ENCODE data around the gene ZCCHC7. TPM values are rescaled to one million over a fixed set of nuclear protein-coding genes. Genes with fewer than 3 reads are reported as not detected.

The ZCCHC7 gene
- total RNA-seq, 1 donor from 2014 or later: 20.9 TPM

GRCh38 chr9:37167456-37168047 lies 47.2 kb downstream of the ZCCHC7 start:
- intact Hi-C loops (cut with DNase I): no loop called here
- ATAC-seq: no peak
- TF ChIP-seq CTCF (IDR thresholded peaks at IDR 0.05): no peak
- H3K36me3 ChIP-seq: no peaks in the 10 kb centered on the region
- no peak overlapping the region for H3K27ac ChIP-seq
- H3K27me3 ChIP-seq: no peaks in the 10 kb centered on the region
- no peak overlapping the region for H3K4me3 ChIP-seq
- H3K4me1 ChIP-seq: no peaks in the 10 kb centered on the region
- DNase-seq: no peak
- no peaks in the 10 kb centered on the region for H3K9me3 ChIP-seq

GRCh38 chr9:37172557-37172956 lies 52.2 kb downstream of the ZCCHC7 start:
- no peak overlapping the region for H3K4me3 ChIP-seq
- no peaks in the 10 kb centered on the region for H3K4me1 ChIP-seq
- no peaks in the 10 kb centered on the region for H3K9me3 ChIP-seq
- DNase-seq (no peak), ATAC-seq (no peak)
- H3K27me3 ChIP-seq: no peaks in the 10 kb centered on the region
- H3K27ac ChIP-seq: no peak overlapping the region
- no peak for TF ChIP-seq CTCF (IDR thresholded peaks at IDR 0.05)
- intact Hi-C loops (cut with DNase I): no loop called here
- H3K36me3 ChIP-seq: no peaks in the 10 kb centered on the region

DNA sequence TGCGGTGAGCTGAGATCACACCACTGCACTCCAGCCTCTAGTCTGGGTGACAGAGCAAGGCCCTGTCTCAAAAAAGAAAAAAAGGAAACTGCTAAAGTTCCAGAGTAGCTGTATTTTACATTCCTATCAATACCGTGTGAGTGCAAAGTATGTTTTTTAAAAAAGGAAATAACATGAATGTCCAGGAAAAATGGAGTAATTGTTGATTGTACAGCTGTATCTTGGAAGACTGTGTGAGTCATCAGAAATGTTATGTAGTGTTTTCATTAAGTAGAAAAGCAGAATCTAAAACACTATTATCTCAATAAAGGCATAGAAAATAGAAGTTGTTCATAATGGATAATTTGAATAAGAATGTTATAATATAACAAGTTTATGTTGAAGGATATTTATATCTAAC lies 53.9 kb downstream of the ZCCHC7 start:
- intact Hi-C loops (cut with DNase I): no loop called here
- DNase-seq (no peak), ATAC-seq (no peak)
- Histone ChIP-seq H3K36me3 (no peaks in the 10 kb centered on the region), H3K27ac (no peak overlapping the region), H3K27me3 (no peaks in the 10 kb centered on the region), H3K4me1 (no peaks in the 10 kb centered on the region), H3K9me3 (no peaks in the 10 kb centered on the region), H3K4me3 (no peak overlapping the region)
- TF ChIP-seq CTCF (IDR thresholded peaks at IDR 0.05): no peak

GRCh38 chr9:37178742-37179141 lies 58.4 kb downstream of the ZCCHC7 start:
- no peak for TF ChIP-seq CTCF (IDR thresholded peaks at IDR 0.05)
- H3K36me3 ChIP-seq: no peaks in the 10 kb centered on the region
- DNase-seq (no peak), ATAC-seq (no peak)
- intact Hi-C loops (cut with DNase I): no loop called here
- H3K4me3 ChIP-seq: no peak overlapping the region
- no peak overlapping the region for H3K27ac ChIP-seq
- no peaks in the 10 kb centered on the region for H3K27me3 ChIP-seq
- H3K4me1 ChIP-seq: no peaks in the 10 kb centered on the region
- no peaks in the 10 kb centered on the region for H3K9me3 ChIP-seq

DNA sequence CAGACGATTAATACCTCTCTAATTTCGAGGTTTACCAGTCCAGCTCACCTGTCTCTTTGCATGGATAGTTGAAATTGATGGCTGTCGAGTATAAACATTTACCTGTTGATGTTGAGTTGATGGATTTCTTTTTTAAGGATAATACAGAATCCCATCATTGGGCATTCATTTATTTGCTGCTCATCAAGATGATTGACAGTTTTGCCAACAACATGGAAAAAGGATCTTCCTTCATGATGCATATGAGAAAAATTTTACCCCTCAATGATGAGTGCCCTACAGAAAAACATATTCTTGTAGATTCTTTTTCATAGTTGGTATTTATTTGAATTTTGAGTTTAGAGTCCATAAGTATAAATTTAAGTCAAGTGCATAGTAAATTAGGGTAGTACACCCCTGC lies 59.2 kb downstream of the ZCCHC7 start:
- no peak for TF ChIP-seq CTCF (IDR thresholded peaks at IDR 0.05)
- ATAC-seq: no peak

DNA sequence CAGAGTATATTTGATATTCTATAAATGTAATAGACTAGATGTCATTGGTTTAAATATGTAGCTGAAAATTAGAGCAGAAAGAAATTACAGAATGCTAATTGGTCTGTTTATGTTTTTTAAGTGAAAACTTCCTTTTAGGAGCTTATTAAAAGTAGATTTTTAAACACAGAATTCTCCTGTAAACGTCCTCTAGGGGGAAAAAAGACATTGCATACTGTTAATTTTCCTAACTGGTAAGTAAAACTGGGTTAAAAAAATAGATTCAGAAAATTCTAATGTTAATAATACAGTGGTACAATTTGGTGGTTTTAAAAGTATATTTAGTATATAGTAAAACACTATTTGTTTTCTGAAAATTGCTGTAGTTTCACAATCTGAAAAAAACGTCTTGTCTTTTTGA lies 59.8 kb downstream of the ZCCHC7 start:
- no peak overlapping the region for H3K4me3 ChIP-seq
- H3K4me1 ChIP-seq: no peaks in the 10 kb centered on the region
- no peak overlapping the region for H3K27ac ChIP-seq
- TF ChIP-seq CTCF (IDR thresholded peaks at IDR 0.05): no peak
- intact Hi-C loops (cut with DNase I): no loop called here
- DNase-seq (no peak), ATAC-seq (no peak)
- H3K9me3 ChIP-seq: no peaks in the 10 kb centered on the region
- H3K27me3 ChIP-seq: no peaks in the 10 kb centered on the region
- no peaks in the 10 kb centered on the region for H3K36me3 ChIP-seq

More for the DNA sequence above, 59.2 kb downstream of the ZCCHC7 start:
- Histone ChIP-seq H3K4me3 (no peak overlapping the region), H3K4me1 (no peaks in the 10 kb centered on the region), H3K27ac (no peak overlapping the region), H3K36me3 (no peaks in the 10 kb centered on the region), H3K9me3 (no peaks in the 10 kb centered on the region), H3K27me3 (no peaks in the 10 kb centered on the region)
- DNase-seq: no peak
- intact Hi-C loops (cut with DNase I): no loop called here
